ENCODE data around the gene PDK2.

- TF ChIP-seq, protein P1, sequence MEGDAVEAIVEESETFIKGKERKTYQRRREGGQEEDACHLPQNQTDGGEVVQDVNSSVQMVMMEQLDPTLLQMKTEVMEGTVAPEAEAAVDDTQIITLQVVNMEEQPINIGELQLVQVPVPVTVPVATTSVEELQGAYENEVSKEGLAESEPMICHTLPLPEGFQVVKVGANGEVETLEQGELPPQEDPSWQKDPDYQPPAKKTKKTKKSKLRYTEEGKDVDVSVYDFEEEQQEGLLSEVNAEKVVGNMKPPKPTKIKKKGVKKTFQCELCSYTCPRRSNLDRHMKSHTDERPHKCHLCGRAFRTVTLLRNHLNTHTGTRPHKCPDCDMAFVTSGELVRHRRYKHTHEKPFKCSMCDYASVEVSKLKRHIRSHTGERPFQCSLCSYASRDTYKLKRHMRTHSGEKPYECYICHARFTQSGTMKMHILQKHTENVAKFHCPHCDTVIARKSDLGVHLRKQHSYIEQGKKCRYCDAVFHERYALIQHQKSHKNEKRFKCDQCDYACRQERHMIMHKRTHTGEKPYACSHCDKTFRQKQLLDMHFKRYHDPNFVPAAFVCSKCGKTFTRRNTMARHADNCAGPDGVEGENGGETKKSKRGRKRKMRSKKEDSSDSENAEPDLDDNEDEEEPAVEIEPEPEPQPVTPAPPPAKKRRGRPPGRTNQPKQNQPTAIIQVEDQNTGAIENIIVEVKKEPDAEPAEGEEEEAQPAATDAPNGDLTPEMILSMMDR (conservative IDR thresholded peaks at IDR 0.05; ENCODE audit: low read depth in 2 of 2) = no peak
- TF ChIP-seq, protein P2, sequence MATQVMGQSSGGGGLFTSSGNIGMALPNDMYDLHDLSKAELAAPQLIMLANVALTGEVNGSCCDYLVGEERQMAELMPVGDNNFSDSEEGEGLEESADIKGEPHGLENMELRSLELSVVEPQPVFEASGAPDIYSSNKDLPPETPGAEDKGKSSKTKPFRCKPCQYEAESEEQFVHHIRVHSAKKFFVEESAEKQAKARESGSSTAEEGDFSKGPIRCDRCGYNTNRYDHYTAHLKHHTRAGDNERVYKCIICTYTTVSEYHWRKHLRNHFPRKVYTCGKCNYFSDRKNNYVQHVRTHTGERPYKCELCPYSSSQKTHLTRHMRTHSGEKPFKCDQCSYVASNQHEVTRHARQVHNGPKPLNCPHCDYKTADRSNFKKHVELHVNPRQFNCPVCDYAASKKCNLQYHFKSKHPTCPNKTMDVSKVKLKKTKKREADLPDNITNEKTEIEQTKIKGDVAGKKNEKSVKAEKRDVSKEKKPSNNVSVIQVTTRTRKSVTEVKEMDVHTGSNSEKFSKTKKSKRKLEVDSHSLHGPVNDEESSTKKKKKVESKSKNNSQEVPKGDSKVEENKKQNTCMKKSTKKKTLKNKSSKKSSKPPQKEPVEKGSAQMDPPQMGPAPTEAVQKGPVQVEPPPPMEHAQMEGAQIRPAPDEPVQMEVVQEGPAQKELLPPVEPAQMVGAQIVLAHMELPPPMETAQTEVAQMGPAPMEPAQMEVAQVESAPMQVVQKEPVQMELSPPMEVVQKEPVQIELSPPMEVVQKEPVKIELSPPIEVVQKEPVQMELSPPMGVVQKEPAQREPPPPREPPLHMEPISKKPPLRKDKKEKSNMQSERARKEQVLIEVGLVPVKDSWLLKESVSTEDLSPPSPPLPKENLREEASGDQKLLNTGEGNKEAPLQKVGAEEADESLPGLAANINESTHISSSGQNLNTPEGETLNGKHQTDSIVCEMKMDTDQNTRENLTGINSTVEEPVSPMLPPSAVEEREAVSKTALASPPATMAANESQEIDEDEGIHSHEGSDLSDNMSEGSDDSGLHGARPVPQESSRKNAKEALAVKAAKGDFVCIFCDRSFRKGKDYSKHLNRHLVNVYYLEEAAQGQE (IDR thresholded peaks at IDR 0.05; ENCODE audit: unreplicated experiment) = no peak
- TF ChIP-seq EZH2 (IDR thresholded peaks at IDR 0.05; ENCODE audit: low read depth, unreplicated experiment) = peak; percentile 54
- TF ChIP-seq ZNF114 (CRISPR knock-in tag; IDR thresholded peaks at IDR 0.05) = no peak
- no peak for TF ChIP-seq EZH2phosphoT487 (IDR thresholded peaks at IDR 0.05; ENCODE audit: unreplicated experiment)
- TF ChIP-seq STAT1 (IDR thresholded peaks at IDR 0.05; ENCODE audit: unreplicated experiment) = no peak
- no peak for TF ChIP-seq POLR2AphosphoS5 (IDR thresholded peaks at IDR 0.05; ENCODE audit: low read depth)
- TF ChIP-seq JUNB (IDR thresholded peaks at IDR 0.05; ENCODE audit: unreplicated experiment) = no peak
- TF ChIP-seq ZNF331 (CRISPR knock-in tag; IDR thresholded peaks at IDR 0.05; ENCODE audit: low read depth) = no peak
- TF ChIP-seq CREB1 (CRISPR knock-in tag; IDR thresholded peaks at IDR 0.05; ENCODE audit: low read depth) = no peak
- TF ChIP-seq, protein P3, sequence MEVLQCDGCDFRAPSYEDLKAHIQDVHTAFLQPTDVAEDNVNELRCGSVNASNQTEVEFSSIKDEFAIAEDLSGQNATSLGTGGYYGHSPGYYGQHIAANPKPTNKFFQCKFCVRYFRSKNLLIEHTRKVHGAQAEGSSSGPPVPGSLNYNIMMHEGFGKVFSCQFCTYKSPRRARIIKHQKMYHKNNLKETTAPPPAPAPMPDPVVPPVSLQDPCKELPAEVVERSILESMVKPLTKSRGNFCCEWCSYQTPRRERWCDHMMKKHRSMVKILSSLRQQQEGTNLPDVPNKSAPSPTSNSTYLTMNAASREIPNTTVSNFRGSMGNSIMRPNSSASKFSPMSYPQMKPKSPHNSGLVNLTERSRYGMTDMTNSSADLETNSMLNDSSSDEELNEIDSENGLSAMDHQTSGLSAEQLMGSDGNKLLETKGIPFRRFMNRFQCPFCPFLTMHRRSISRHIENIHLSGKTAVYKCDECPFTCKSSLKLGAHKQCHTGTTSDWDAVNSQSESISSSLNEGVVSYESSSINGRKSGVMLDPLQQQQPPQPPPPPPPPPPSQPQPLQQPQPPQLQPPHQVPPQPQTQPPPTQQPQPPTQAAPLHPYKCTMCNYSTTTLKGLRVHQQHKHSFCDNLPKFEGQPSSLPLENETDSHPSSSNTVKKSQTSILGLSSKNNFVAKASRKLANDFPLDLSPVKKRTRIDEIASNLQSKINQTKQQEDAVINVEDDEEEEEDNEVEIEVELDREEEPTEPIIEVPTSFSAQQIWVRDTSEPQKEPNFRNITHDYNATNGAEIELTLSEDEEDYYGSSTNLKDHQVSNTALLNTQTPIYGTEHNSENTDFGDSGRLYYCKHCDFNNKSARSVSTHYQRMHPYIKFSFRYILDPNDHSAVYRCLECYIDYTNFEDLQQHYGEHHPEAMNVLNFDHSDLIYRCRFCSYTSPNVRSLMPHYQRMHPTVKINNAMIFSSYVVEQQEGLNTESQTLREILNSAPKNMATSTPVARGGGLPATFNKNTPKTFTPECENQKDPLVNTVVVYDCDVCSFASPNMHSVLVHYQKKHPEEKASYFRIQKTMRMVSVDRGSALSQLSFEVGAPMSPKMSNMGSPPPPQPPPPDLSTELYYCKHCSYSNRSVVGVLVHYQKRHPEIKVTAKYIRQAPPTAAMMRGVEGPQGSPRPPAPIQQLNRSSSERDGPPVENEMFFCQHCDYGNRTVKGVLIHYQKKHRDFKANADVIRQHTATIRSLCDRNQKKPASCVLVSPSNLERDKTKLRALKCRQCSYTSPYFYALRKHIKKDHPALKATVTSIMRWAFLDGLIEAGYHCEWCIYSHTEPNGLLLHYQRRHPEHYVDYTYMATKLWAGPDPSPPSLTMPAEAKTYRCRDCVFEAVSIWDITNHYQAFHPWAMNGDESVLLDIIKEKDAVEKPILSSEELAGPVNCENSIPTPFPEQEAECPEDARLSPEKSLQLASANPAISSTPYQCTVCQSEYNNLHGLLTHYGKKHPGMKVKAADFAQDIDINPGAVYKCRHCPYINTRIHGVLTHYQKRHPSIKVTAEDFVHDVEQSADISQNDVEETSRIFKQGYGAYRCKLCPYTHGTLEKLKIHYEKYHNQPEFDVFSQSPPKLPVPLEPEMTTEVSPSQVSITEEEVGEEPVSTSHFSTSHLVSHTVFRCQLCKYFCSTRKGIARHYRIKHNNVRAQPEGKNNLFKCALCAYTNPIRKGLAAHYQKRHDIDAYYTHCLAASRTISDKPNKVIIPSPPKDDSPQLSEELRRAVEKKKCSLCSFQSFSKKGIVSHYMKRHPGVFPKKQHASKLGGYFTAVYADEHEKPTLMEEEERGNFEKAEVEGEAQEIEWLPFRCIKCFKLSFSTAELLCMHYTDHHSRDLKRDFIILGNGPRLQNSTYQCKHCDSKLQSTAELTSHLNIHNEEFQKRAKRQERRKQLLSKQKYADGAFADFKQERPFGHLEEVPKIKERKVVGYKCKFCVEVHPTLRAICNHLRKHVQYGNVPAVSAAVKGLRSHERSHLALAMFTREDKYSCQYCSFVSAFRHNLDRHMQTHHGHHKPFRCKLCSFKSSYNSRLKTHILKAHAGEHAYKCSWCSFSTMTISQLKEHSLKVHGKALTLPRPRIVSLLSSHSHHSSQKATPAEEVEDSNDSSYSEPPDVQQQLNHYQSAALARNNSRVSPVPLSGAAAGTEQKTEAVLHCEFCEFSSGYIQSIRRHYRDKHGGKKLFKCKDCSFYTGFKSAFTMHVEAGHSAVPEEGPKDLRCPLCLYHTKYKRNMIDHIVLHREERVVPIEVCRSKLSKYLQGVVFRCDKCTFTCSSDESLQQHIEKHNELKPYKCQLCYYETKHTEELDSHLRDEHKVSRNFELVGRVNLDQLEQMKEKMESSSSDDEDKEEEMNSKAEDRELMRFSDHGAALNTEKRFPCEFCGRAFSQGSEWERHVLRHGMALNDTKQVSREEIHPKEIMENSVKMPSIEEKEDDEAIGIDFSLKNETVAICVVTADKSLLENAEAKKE (CRISPR knock-in tag; IDR thresholded peaks at IDR 0.05) = no peak
- no peak for TF ChIP-seq ETS1 (IDR thresholded peaks at IDR 0.05)
- TF ChIP-seq NANOG (IDR thresholded peaks at IDR 0.05; ENCODE audit: borderline replicate concordance) = no peak
Observed at GRCh38 chr17:50150354-50151040, 55.3 kb downstream of the PDK2 start, which contains the start of gene PPP1R9B.
